ENCODE measurements around the gene TERT. TPM values are rescaled to one million over a fixed set of nuclear protein-coding genes. Genes with fewer than 3 reads are reported as not detected.
"Not testable (repeated sequence)": the region's sequence is repeated elsewhere in the genome, so short reads cannot be mapped to it uniquely, and the experiment has no call there.

TERT gene
- total RNA-seq, result not detected
- long read RNA-seq, result 0 reads

DNA sequence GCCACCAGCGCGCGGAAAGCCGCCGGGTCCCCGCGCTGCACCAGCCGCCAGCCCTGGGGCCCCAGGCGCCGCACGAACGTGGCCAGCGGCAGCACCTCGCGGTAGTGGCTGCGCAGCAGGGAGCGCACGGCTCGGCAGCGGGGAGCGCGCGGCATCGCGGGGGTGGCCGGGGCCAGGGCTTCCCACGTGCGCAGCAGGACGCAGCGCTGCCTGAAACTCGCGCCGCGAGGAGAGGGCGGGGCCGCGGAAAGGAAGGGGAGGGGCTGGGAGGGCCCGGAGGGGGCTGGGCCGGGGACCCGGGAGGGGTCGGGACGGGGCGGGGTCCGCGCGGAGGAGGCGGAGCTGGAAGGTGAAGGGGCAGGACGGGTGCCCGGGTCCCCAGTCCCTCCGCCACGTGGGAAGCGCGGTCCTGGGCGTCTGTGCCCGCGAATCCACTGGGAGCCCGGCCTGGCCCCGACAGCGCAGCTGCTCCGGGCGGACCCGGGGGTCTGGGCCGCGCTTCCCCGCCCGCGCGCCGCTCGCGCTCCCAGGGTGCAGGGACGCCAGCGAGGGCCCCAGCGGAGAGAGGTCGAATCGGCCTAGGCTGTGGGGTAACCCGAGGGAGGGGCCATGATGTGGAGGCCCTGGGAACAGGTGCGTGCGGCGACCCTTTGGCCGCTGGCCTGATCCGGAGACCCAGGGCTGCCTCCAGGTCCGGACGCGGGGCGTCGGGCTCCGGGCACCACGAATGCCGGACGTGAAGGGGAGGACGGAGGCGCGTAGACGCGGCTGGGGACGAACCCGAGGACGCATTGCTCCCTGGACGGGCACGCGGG lies at the start of gene TERT:
TERT (minus strand) TSS at position 234 of the 815 bp plus-strand sequence; CDS start at position 155, 79 bp downstream.
- DNase-seq (ENCODE audit: missing footprints) (no peak), ATAC-seq (no peak)
- intact Hi-C loops (cut with DNase I), result no loop called here

GRCh38 chr5:1343931-1344901 lies 49.3 kb upstream of the TERT start:
- intact Hi-C loops (cut with DNase I), result loop anchor here (10.0 kb wide), 1 partner anchor 349 kb away; no protein-coding TSS in a partner anchor

DNA sequence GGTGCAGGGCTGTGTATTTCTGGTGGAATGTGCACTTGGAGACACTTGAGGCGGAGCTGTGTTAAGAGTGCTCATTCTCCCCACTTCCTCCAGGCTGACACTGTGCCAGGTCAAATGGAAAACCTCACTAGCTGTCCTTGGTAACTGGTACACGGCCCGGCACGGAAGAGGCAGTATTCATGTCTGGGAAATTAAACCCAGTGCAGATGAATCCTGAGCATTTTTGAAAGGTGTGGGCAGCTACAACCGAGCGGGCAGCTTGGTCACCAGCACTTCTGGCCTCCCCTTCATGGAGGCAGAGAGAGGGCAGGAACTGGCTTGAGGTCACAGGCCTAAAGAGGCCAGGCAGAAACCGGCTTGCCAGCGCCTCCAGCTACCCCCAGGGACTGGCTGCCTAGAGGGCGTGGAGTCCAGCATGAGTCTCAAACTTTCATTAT lies 48.5 kb upstream of the TERT start:
- intact Hi-C loops (cut with DNase I), result loop anchor here (10.0 kb wide), 1 partner anchor 349 kb away; no protein-coding TSS in a partner anchor
- ATAC-seq (no peak), DNase-seq (ENCODE audit: missing footprints) (peak; percentile 45)

More at GRCh38 chr5:1343931-1344901, 49.3 kb upstream of the TERT start:
- no peak for ATAC-seq
- peak; percentile 74 for DNase-seq (ENCODE audit: missing footprints)

DNA sequence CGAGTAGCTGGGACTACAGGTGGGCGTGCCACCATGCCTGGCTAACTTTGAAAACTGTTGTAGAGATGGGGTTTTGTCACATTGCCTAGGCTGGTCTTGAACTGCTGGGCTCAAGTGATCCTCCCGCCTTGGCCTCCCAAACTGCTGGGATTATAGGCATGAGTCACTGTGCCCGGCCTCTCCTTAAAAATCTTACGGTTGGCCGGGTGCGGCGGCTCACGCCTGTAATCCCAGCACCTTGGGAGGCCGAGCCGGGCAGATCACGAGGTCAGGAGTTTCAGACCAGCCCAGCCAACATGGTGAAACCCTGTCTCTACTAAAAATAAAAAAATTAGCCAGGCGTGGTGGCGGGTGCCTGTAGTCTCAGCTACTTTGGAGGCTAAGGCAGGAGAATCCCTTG lies 47.8 kb upstream of the TERT start:
- intact Hi-C loops (cut with DNase I), result loop anchor here (10.0 kb wide), 1 partner anchor 348 kb away; no protein-coding TSS in a partner anchor
- DNase-seq (ENCODE audit: missing footprints); ATAC-seq: not testable (repeated sequence)

GRCh38 chr5:1342268-1342667 lies 47.4 kb upstream of the TERT start:
- intact Hi-C loops (cut with DNase I), result loop anchor here (10.0 kb wide), 1 partner anchor 347 kb away; no protein-coding TSS in a partner anchor
- ATAC-seq, result no peak
- no peak for DNase-seq (ENCODE audit: missing footprints)

DNA sequence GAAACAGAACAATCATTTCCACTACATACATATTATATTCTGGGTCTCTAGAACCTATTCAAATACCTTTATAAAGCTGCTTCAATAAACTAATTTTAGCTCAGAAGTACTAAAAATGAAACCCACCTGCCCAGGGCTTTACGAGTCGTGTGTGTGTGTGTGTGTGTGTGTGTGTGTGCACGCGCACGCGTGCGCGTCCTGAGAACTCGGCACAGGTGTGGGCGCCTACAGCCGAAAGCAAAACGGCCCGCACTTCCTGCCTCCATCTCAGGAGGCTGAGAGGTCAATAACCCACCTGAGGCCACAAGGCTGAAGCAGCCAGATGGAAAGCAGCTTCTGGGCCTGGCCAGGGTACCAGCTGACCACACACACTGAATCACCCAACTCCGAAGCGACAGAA lies 47.0 kb upstream of the TERT start:
- DNase-seq (ENCODE audit: missing footprints) (no peak), ATAC-seq (no peak)
- intact Hi-C loops (cut with DNase I), result loop anchor here (10.0 kb wide), 1 partner anchor 347 kb away; no protein-coding TSS in a partner anchor

DNA sequence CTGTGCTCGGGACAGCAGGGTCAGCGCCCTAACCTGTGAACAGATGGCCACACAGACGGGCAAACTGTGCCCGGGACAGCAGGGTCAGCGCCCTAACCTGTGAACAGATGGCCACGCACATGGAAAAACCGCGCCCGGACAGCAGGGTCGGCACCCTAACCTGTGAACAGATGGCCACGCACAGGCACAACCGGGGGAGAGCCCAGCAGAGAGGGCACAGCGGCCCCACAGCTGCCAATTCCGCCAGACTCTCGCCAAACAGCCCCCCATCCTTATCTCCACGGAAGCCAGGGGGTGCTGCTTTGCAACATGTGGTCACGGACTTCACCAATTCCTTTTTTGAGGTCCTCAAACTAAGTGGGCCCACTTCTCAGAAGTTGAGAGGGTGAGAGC lies 44.9 kb upstream of the TERT start:
- intact Hi-C loops (cut with DNase I), result loop anchor here (10.0 kb wide), 1 partner anchor 345 kb away; no protein-coding TSS in a partner anchor
- ATAC-seq; DNase-seq (ENCODE audit: missing footprints): not testable (repeated sequence)

GRCh38 chr5:1339139-1339817 lies 44.4 kb upstream of the TERT start:
- intact Hi-C loops (cut with DNase I); DNase-seq (ENCODE audit: missing footprints); ATAC-seq: not testable (repeated sequence)

DNA sequence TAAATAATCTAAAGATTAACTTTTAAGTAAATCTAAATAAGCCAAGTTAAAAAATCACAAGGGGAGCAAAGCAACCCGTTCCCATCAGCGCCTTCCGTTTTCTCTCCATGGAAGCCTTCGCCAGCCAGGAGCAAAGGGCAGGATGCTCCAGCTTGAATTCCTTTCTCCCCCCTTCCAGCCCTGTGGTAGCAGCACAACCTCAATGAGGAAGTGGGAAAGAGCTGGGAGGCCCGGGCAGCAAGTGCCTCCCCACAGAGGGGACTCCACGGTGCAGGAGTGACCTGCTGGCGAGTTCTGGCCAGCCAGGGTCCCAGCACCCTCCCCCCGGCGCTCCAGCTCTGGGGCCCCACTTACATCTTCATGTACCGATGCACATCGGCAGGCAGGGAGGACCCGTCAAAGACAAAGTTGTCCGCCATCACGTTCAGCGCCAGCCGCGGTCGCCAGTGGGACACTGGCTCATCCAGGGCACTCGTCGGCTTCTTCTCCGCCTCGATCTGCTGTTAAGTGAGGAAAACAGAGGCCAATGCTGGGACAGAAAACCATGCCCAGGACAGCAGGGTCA lies 43.7 kb upstream of the TERT start:
- intact Hi-C loops (cut with DNase I), result no loop called here
- DNase-seq (ENCODE audit: missing footprints) (no peak), ATAC-seq (no peak)

GRCh38 chr5:1338196-1338490 lies 43.3 kb upstream of the TERT start:
- intact Hi-C loops (cut with DNase I), result no loop called here
- DNase-seq (ENCODE audit: missing footprints), result no peak
- no peak for ATAC-seq

DNA sequence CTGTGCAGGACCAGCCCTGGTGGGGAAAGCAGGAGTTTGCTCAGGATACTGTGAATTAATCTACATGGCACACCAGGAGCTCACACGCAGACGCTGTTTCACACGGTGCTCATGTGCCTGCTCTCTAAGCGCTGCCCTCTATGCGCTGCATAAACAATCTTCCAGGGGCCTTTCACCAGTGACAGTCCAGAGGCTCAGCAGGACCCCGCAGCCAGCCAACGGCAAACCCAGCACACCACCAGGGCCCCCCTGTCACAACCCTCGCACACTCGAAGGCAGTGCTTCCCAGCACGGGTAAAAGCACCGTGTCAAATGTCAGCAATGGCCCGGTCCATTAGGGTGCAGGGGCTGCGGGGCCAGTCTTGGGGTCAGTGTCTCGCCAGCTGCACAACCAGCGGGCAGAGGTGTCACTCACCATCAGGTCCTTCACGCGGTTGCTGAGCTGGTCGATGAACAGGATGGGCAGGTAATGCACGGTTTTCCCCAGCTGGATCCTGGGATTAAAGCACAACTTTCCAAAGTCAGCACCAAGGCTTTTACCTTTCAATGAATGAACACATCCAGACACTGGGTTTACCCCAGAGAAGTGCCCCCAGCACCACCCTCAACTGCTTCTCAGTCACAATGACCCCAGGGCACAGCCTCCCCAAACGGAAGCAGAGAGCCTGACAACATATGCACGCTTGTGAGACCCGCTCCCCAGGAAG lies 42.8 kb upstream of the TERT start:
- no peak for ATAC-seq
- intact Hi-C loops (cut with DNase I), result no loop called here
- DNase-seq (ENCODE audit: missing footprints), result no peak

GRCh38 chr5:1336749-1337488 lies 42.1 kb upstream of the TERT start:
- DNase-seq (ENCODE audit: missing footprints) (no peak), ATAC-seq (no peak)
- intact Hi-C loops (cut with DNase I), result no loop called here

GRCh38 chr5:1336106-1336561 lies 41.3 kb upstream of the TERT start:
- ATAC-seq, result no peak
- intact Hi-C loops (cut with DNase I), result no loop called here
- no peak for DNase-seq (ENCODE audit: missing footprints)

- intact Hi-C loops (cut with DNase I), result no loop called here
- DNase-seq (ENCODE audit: missing footprints) (peak; percentile 16), ATAC-seq (no peak)
Observed at GRCh38 chr5:1335540-1336095, 40.8 kb upstream of the TERT start.

- DNase-seq (ENCODE audit: missing footprints) (no peak), ATAC-seq (no peak)
- intact Hi-C loops (cut with DNase I), result no loop called here
Observed at GRCh38 chr5:1334831-1335539, 40.1 kb upstream of the TERT start.

DNA sequence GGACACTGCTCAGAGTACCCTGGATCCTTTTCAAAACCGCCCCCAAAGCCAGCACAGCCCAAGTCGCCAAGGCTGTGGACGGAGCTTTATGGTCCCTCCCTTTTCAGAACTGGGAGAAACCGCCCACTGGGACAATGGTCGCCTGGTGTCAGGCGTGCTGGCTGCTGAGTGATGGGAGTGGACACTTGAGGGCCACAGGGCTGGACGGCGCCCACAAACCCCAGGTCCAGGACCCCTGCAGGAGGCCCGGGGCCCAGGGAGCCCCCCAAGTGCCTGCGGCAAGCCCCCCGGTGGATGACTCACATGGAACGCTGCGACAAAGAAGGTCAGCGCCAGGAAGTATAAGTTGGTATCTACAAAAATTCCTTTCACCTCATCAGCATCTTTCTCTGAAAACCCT lies 39.1 kb upstream of the TERT start:
- DNase-seq (ENCODE audit: missing footprints), result no peak
- ATAC-seq, result no peak
- intact Hi-C loops (cut with DNase I), result no loop called here

All from Right ventricle myocardium inferior (tissue), 1 donor.